GM10266 (cell line): ENCODE data around the gene MAGEF1.

ENCODE experiments used
- DNase-seq: peaks from one replicate; pipeline ENCODE4 v3.0.0; 2012; ENCODE audit errors: extremely low spot score
- TF ChIP-seq, protein P1 (sequence below): IDR thresholded peaks from 2 replicates; pipeline ENCODE4 v1.5.1; 2012; ENCODE audit warnings: mild to moderate bottlenecking, low read depth; ENCODE audit not compliant: control insufficient read depth, insufficient read depth; ENCODE audit errors: missing control alignments

The MAGEF1 gene

DNA sequence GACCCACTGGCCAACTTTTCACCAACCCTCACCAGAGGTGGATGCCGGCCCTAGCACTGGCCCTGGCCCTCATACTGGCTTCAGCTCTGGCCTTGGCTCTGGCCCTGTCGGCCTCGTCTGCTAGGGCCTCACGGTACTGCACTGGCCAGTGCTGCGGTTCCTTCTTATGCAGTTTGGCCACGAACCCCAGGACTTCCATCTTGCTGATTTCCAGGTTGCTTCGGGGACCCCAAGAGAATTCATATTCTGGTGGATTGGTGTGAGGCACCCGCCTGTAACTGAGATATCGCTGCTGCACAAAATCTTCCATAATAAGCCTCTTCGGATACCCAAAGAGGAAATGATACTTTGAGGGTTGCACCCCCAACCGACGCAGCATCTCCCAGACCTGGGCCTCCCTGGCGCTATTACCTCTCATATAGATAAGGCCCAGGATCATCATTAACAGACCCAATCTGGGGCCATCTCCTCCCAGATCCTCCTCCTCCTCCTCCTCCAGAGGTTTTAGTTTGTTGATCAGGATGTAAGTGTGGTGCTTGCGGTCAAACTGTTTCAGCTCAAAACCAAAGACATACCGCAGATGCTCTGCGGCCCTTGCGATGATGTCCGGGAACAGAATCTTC, 883 bp downstream of the MAGEF1 start:
- peak; percentile 87 for DNase-seq
- TF ChIP-seq, protein P1, sequence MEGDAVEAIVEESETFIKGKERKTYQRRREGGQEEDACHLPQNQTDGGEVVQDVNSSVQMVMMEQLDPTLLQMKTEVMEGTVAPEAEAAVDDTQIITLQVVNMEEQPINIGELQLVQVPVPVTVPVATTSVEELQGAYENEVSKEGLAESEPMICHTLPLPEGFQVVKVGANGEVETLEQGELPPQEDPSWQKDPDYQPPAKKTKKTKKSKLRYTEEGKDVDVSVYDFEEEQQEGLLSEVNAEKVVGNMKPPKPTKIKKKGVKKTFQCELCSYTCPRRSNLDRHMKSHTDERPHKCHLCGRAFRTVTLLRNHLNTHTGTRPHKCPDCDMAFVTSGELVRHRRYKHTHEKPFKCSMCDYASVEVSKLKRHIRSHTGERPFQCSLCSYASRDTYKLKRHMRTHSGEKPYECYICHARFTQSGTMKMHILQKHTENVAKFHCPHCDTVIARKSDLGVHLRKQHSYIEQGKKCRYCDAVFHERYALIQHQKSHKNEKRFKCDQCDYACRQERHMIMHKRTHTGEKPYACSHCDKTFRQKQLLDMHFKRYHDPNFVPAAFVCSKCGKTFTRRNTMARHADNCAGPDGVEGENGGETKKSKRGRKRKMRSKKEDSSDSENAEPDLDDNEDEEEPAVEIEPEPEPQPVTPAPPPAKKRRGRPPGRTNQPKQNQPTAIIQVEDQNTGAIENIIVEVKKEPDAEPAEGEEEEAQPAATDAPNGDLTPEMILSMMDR = peak; percentile 1

DNA sequence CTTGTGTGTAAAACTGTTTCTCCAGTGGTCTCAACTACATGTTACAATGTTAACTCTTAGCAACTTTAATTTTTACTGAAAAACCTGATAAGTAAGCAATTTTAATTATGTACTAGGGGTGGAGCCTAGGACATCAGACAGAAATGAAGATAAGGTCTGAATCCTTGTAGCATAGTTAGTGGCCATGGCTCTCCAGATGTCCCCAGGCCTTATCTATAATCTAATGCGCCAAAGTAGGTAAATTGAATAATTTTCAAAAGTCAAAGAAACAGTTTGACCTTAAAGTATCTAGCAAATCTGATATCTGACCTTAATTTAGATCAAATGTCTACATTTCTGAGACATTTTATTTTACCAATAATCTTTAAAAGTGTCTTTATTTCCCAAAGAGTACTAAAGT, 8.2 kb downstream of the MAGEF1 start:
- no peak for DNase-seq
- TF ChIP-seq, protein P1 = no peak

DNA sequence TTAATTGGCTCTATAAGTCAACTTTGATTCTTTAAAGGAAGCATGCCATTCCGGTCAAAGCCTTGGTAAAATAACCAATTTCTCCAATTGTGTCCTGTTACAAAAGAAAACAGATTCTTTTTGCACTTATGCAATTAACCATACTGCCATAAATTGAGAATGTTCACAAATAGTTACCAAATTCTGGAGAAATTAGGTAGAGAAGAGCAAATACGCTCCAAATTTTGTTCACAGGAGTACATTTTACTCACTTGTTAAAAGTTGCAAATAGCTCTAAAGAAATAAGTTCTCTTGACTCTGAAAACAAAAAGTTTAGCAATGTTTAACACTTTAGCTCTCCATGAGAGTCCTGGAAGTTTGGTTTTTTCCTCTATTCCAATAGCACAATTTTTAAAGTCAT, 11.1 kb downstream of the MAGEF1 start:
- TF ChIP-seq, protein P1 = no peak

DNA sequence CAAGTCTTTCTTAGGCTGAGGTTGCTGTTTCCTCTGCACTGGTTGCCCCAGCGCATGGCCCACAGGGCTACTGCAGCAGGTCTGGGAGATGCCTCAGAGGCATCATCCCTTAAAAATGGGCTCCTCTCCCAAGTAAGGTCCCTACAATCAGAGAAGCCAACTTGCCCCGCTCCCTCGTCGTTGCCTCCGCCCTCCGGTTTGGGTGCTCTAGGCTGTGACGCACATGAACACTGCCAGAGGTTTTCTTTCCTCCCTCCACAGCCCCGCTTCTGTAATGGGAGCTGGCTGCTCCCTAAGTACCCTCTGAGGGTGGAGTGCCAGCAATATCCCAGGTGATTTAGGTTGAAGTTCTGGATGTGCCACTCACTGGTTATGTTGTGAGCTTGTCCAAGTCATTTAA, 14.0 kb downstream of the MAGEF1 start:
- no peak for DNase-seq
- TF ChIP-seq, protein P1 = no peak

More for the DNA sequence above, 11.1 kb downstream of the MAGEF1 start:
- no peak for DNase-seq

DNA sequence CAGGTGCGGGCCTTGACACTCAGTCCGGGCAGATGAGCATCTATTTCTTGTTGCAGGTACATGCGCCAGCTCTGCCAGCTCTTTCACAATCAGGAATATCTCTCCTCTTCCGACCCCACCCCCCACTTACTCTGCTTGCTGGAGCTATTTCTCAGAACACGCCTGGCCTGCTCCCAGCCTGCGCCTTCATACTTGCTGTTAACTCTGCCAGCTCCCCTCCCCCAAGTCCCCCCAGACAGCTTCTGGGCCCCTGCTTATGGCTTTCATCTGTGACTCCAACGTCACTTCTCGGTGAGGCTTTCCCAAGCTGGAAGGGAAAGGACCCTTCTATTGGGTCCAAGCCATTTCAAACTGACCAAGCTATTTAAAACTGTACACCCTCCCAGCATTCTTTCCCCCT, 15.2 kb downstream of the MAGEF1 start:
- TF ChIP-seq, protein P1 = no peak
- DNase-seq = no peak

DNA sequence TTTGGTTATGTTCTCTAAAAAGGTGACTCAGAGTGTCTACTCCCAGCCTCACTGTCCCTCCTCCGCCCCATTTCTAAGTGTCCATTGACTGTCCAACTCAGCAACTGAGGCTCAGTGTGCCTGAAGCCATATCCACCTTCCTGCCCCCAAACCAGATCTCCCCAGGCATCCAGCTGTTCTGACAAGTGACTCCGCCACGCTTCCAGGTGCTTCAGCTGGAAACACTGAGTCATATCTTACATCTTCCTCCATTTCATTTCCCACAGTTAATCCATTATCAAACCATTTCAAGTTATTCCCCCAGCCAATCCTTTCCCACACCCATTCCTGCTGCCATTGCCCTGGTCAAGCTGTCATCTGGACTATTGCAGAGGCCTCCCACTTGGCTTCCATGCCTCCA, 17.1 kb downstream of the MAGEF1 start:
- no peak for DNase-seq
- TF ChIP-seq, protein P1 = no peak

DNA sequence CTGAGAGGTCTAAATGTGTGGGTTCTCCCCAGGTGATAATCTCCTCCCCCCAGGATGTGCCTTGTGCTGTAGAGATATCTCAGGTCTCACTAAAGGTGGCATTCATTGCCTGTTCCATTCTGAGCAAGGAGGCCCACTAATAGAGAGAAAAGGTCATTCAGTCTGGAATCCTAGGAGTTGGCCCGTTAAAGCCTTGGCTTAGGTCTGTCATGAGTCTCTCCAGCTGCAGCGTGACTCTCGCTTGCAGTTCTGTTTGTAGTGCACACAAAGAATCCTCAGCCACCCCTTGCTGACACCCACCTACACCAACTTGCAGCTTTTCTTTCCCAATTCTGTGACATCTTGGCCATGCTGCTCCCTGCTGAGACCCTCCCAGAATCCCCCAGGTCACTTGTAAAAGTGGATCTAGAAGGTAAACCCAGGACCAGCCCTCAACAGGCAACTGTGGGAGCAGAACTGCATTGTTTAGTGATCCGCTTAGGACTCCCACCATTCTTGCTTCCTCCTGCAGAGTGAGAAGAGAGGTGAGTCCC, 17.7 kb downstream of the MAGEF1 start:
- TF ChIP-seq, protein P1 = no peak
- no peak for DNase-seq
